Measurements from ENCODE around the gene CAPN10.

GRCh38 chr2:240604291-240604938 is 17.9 kb downstream of the CAPN10 start:
- TF ChIP-seq CTCF (IDR thresholded peaks at IDR 0.05; ENCODE audit: insufficient read depth, low read length, poor library complexity, severe bottlenecking): no peak
- no peak for TF ChIP-seq EZH2phosphoT487 (conservative IDR thresholded peaks at IDR 0.05; ENCODE audit: low read length)

All from SU-DHL-6 (cell line).